Liver (tissue), 3 donors: Measurements from ENCODE around the gene ZCWPW1.

Experiments used
- FOXA1 ChIP-seq: IDR thresholded peaks from 2 replicates; pipeline ENCODE4 v1.6.1; 2016; ENCODE audit warnings: antibody characterized with exemption
- GABPA ChIP-seq, 2 donors: IDR thresholded peaks in 1 of 2; conservative IDR thresholded peaks in 1 of 2; 2 replicates each; pipeline ENCODE4 v1.6.1; 2016; ENCODE audit warnings: antibody characterized with exemption in 2 of 2, mild to moderate bottlenecking in 1 of 2, moderate library complexity in 1 of 2
- HNF4G ChIP-seq: IDR thresholded peaks from 2 replicates; pipeline ENCODE4 v1.6.1; 2016; ENCODE audit warnings: antibody characterized with exemption
- RAD21 ChIP-seq, 2 donors: IDR thresholded peaks; 2 replicates each; pipeline ENCODE4 v1.6.1; 2016; ENCODE audit warnings: antibody characterized with exemption in 2 of 2, mild to moderate bottlenecking in 2 of 2
- RXRA ChIP-seq, 2 donors: IDR thresholded peaks; 2 replicates each; pipeline ENCODE4 v1.6.1; 2017 to 2018; ENCODE audit warnings: antibody characterized with exemption in 2 of 2, mild to moderate bottlenecking in 1 of 2
- SP1 ChIP-seq: IDR thresholded peaks from 2 replicates; pipeline ENCODE4 v1.6.1; 2018; ENCODE audit warnings: antibody characterized with exemption, mild to moderate bottlenecking
- TAF1 ChIP-seq: conservative IDR thresholded peaks from 2 replicates; pipeline ENCODE4 v1.6.1; 2016; ENCODE audit warnings: antibody characterized with exemption, mild to moderate bottlenecking
- YY1 ChIP-seq: IDR thresholded peaks from 2 replicates; pipeline ENCODE4 v1.6.1; 2016; ENCODE audit warnings: antibody characterized with exemption, mild to moderate bottlenecking
- TF ChIP-seq, protein P1 (sequence below): fragments of 150-350 bp; IDR thresholded peaks from 2 replicates; pipeline ENCODE4 v1.5.1; 2017; ENCODE audit warnings: improper control_type of control experiment, low read depth, low read length; ENCODE audit not compliant: missing input control
- TF ChIP-seq, protein P2 (sequence below): IDR thresholded peaks from 2 replicates; pipeline ENCODE4 v1.6.1; 2016; ENCODE audit warnings: antibody characterized with exemption
- TF ChIP-seq, protein P3 (sequence below): IDR thresholded peaks from 2 replicates; pipeline ENCODE4 v1.6.1; 2016; ENCODE audit warnings: antibody characterized with exemption
- TF ChIP-seq, protein P4 (sequence below): IDR thresholded peaks from 2 replicates; pipeline ENCODE4 v1.6.1; 2016; ENCODE audit warnings: antibody characterized with exemption, mild to moderate bottlenecking
- donor health status: healthy.
- donor health status: healthy.

DNA sequence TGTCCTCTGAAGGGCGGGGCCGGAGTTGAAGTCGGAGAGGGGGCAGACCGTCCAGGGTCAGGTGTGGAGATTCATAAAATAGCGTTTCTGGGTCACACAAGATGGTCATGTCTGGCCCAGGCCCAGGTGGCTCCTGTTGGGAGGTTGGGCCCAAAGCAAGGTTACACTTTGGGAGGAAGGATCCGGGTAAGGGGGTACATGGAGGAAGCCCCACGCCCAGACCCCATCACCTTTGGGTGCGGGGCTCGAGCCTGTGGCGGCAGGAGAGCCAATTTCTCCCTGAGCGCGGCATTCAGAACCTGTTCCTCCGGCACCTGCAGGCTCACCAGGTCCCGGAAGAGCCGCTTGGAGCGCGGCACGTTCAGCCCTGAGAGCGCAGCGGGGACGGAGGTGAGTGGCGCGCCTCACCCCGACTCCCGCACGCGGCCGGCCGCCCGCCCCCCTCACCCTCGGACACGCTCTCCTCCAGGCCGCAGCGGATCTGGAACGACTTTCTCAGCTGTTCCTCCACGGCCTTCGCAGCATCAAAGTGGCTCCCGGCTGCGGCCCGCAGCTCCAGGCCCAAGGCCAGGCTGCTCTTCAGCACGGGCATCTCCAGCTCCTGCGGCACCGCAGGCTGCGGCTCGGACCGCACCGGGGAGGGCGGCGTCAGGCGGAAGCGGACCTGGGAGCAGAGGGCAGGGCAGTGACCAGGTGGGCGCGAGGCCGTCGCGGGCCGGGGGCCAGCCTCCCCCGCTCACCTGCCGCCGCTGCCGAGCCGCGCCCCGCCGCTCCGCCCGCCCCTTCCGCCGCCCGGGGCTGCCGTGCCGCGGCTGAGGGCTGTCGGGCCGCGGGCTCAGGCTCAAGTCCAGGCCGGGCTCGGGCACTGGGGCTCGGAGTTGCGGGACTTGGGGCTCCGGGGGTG, 7.2 kb upstream of the ZCWPW1 start:
- TF ChIP-seq, protein P1, sequence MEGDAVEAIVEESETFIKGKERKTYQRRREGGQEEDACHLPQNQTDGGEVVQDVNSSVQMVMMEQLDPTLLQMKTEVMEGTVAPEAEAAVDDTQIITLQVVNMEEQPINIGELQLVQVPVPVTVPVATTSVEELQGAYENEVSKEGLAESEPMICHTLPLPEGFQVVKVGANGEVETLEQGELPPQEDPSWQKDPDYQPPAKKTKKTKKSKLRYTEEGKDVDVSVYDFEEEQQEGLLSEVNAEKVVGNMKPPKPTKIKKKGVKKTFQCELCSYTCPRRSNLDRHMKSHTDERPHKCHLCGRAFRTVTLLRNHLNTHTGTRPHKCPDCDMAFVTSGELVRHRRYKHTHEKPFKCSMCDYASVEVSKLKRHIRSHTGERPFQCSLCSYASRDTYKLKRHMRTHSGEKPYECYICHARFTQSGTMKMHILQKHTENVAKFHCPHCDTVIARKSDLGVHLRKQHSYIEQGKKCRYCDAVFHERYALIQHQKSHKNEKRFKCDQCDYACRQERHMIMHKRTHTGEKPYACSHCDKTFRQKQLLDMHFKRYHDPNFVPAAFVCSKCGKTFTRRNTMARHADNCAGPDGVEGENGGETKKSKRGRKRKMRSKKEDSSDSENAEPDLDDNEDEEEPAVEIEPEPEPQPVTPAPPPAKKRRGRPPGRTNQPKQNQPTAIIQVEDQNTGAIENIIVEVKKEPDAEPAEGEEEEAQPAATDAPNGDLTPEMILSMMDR = no peak
- TF ChIP-seq HNF4G = no peak
- TF ChIP-seq, protein P2, sequence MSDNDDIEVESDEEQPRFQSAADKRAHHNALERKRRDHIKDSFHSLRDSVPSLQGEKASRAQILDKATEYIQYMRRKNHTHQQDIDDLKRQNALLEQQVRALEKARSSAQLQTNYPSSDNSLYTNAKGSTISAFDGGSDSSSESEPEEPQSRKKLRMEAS = no peak
- TF ChIP-seq YY1 = peak; percentile 10
- TF ChIP-seq GABPA (IDR thresholded peaks at IDR 0.05 in 1 of 2, conservative IDR thresholded peaks at IDR 0.05 in 1 of 2) = no peak
- TF ChIP-seq, protein P3, sequence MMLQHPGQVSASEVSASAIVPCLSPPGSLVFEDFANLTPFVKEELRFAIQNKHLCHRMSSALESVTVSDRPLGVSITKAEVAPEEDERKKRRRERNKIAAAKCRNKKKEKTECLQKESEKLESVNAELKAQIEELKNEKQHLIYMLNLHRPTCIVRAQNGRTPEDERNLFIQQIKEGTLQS = no peak
- no peak for TF ChIP-seq TAF1
- TF ChIP-seq, protein P4, sequence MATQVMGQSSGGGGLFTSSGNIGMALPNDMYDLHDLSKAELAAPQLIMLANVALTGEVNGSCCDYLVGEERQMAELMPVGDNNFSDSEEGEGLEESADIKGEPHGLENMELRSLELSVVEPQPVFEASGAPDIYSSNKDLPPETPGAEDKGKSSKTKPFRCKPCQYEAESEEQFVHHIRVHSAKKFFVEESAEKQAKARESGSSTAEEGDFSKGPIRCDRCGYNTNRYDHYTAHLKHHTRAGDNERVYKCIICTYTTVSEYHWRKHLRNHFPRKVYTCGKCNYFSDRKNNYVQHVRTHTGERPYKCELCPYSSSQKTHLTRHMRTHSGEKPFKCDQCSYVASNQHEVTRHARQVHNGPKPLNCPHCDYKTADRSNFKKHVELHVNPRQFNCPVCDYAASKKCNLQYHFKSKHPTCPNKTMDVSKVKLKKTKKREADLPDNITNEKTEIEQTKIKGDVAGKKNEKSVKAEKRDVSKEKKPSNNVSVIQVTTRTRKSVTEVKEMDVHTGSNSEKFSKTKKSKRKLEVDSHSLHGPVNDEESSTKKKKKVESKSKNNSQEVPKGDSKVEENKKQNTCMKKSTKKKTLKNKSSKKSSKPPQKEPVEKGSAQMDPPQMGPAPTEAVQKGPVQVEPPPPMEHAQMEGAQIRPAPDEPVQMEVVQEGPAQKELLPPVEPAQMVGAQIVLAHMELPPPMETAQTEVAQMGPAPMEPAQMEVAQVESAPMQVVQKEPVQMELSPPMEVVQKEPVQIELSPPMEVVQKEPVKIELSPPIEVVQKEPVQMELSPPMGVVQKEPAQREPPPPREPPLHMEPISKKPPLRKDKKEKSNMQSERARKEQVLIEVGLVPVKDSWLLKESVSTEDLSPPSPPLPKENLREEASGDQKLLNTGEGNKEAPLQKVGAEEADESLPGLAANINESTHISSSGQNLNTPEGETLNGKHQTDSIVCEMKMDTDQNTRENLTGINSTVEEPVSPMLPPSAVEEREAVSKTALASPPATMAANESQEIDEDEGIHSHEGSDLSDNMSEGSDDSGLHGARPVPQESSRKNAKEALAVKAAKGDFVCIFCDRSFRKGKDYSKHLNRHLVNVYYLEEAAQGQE = no peak
- no peak for TF ChIP-seq RAD21 (IDR thresholded peaks at IDR 0.05)
- TF ChIP-seq RXRA (IDR thresholded peaks at IDR 0.05) = no peak
- TF ChIP-seq FOXA1 = no peak
- TF ChIP-seq SP1 = no peak
